Fibroblast of lung (primary cell): ENCODE data around the gene CFAP77. TPM values are rescaled to one million over a fixed set of nuclear protein-coding genes. Genes with fewer than 3 reads are reported as not detected.

Source experiments
- DNase-seq, 2 donors: peaks; one replicate each; pipeline versions ENCODE4 v3.0.0 to v3.0.0-alpha.2; 2010; ENCODE audit warnings: low read depth in 2 of 2
- H2AFZ ChIP-seq: 2 replicates; pipeline ENCODE4 v1.5.1; 2012; ENCODE audit warnings: low read length, control low read depth, inconsistent platforms
- H3K27ac ChIP-seq: 2 replicates; pipeline ENCODE4 v1.5.1; 2011; ENCODE audit warnings: low read length, control low read depth; ENCODE audit not compliant: insufficient read depth
- H3K27me3 ChIP-seq: 2 replicates; pipeline ENCODE4 v1.5.1; 2011; ENCODE audit warnings: mild to moderate bottlenecking, low read length; ENCODE audit not compliant: control insufficient read depth, insufficient read depth
- H3K36me3 ChIP-seq: 2 replicates; pipeline ENCODE4 v1.5.1; 2011; ENCODE audit warnings: low read length; ENCODE audit not compliant: control insufficient read depth, insufficient read depth
- H3K4me1 ChIP-seq: 2 replicates; pipeline ENCODE4 v1.5.1; 2011; ENCODE audit warnings: low read length; ENCODE audit not compliant: control insufficient read depth, insufficient read depth; ENCODE audit errors: extremely low read depth
- H3K4me2 ChIP-seq: 2 replicates; pipeline ENCODE4 v1.5.1; 2011; ENCODE audit warnings: low read length, control low read depth; ENCODE audit not compliant: insufficient read depth; ENCODE audit errors: extremely low read depth
- H3K4me3 ChIP-seq, 4 experiments: fragments of 200-600 bp in 1 of 4; sonication (generic) in 1 of 4; replicated peaks in 1 of 4; 2 replicates each; pipeline ENCODE4 v1.5.1; 2011 to 2016; ENCODE audit warnings: low read length in 4 of 4, low read depth in 3 of 4, mild to moderate bottlenecking in 3 of 4, control low read depth in 2 of 4, inconsistent platforms in 1 of 4, mixed read lengths in 1 of 4; ENCODE audit not compliant: insufficient read depth in 1 of 4; ENCODE audit errors: control extremely low read depth in 1 of 4
- H3K79me2 ChIP-seq: 2 replicates; pipeline ENCODE4 v1.5.1; 2012; ENCODE audit warnings: mild to moderate bottlenecking, low read length, inconsistent platforms; ENCODE audit not compliant: control insufficient read depth, insufficient read depth
- H3K9ac ChIP-seq: 2 replicates; pipeline ENCODE4 v1.5.1; 2011; ENCODE audit warnings: mild to moderate bottlenecking, low read length, control low read depth; ENCODE audit not compliant: insufficient read depth
- H3K9me3 ChIP-seq: 2 replicates; pipeline ENCODE4 v1.5.1; 2012; ENCODE audit warnings: low read depth, low read length; ENCODE audit not compliant: control insufficient read depth, insufficient read depth
- H4K20me1 ChIP-seq: 2 replicates; pipeline ENCODE4 v1.5.1; 2011; ENCODE audit warnings: low read length; ENCODE audit not compliant: control insufficient read depth, insufficient read depth; ENCODE audit errors: extremely low read depth
- CTCF ChIP-seq, 2 donors: IDR thresholded peaks in 1 of 2; conservative IDR thresholded peaks in 1 of 2; 1 replicate in 1 of 2; 2 replicates in 1 of 2; pipeline ENCODE4 v1.5.1; 2011 to 2012; ENCODE audit warnings: low read length in 2 of 2, control low read depth in 1 of 2, inconsistent platforms in 1 of 2, low read depth in 1 of 2, mild to moderate bottlenecking in 1 of 2
- EZH2 ChIP-seq: IDR thresholded peaks from 2 replicates; pipeline ENCODE4 v1.5.1; 2012; ENCODE audit warnings: low read length, control low read depth, mild to moderate bottlenecking; ENCODE audit errors: missing control alignments
- polyA plus RNA-seq, 2 donors: library from polyadenylated mRNA; depleted of rRNA in 1 of 2; stranded (reverse) in 1 of 2; unstranded in 1 of 2; fragments of >200 nt; gene quantifications; 2 replicates each; pipeline ENCODE4 v1.2.1, GENCODE V29; 2011 to 2012; ENCODE audit warnings: missing spikeins in 1 of 2
- total RNA-seq: library from RNA; depleted of rRNA; stranded (reverse); fragments of >200 nt; gene quantifications from 2 replicates; pipeline ENCODE4 v1.2.1, GENCODE V29; 2014

Gene CFAP77
- total and polyA plus RNA-seq, 2 donors (not counting 1 experiment from before 2014, with no cell fraction given), result not detected

- H3K27me3 ChIP-seq, result peaks cover 26% of the 10 kb centered on the region
- H3K79me2 ChIP-seq, result no peaks in the 10 kb centered on the region
- no peaks in the 10 kb centered on the region for H4K20me1 ChIP-seq
- no peak overlapping the region for H3K9ac ChIP-seq
- H3K9me3 ChIP-seq, result no peaks in the 10 kb centered on the region
- no peak overlapping the region for H3K4me3 ChIP-seq
- H2AFZ ChIP-seq, result no peak overlapping the region
- DNase-seq, result no peak
- H3K36me3 ChIP-seq, result no peaks in the 10 kb centered on the region
- no peaks in the 10 kb centered on the region for H3K4me1 ChIP-seq
- H3K27ac ChIP-seq, result no peak overlapping the region
- H3K4me2 ChIP-seq, result no peak overlapping the region
- no peak for TF ChIP-seq CTCF (conservative IDR thresholded peaks at IDR 0.05 in 1 of 2, IDR thresholded peaks at IDR 0.05 in 1 of 2; ENCODE audit: low read depth in 1 of 2, low read length in 2 of 2)
- no peak for TF ChIP-seq EZH2
Observed at GRCh38 chr9:132488626-132489025, 78.6 kb downstream of the CFAP77 start.

- TF ChIP-seq CTCF (conservative IDR thresholded peaks at IDR 0.05 in 1 of 2, IDR thresholded peaks at IDR 0.05 in 1 of 2; ENCODE audit: low read depth in 1 of 2, low read length in 2 of 2) (no peak), EZH2 (no peak)
- H2AFZ ChIP-seq, result no peak overlapping the region
- no peak overlapping the region for H3K9ac ChIP-seq
- H3K4me3 ChIP-seq, result no peak overlapping the region
- no peak overlapping the region for H3K4me2 ChIP-seq
- H3K27me3 ChIP-seq, result peaks cover 26% of the 10 kb centered on the region
- no peak overlapping the region for H3K27ac ChIP-seq
- H3K79me2 ChIP-seq, result no peaks in the 10 kb centered on the region
- no peak for DNase-seq
- no peaks in the 10 kb centered on the region for H4K20me1 ChIP-seq
- no peaks in the 10 kb centered on the region for H3K9me3 ChIP-seq
- H3K36me3 ChIP-seq, result no peaks in the 10 kb centered on the region
- no peaks in the 10 kb centered on the region for H3K4me1 ChIP-seq
Observed at GRCh38 chr9:132489536-132489935, 79.5 kb downstream of the CFAP77 start.

GRCh38 chr9:132494857-132495256 is 84.8 kb downstream of the CFAP77 start:
- Histone ChIP-seq H3K36me3 (no peaks in the 10 kb centered on the region), H3K9ac (no peak overlapping the region), H3K79me2 (no peaks in the 10 kb centered on the region), H4K20me1 (no peaks in the 10 kb centered on the region), H3K27me3 (no peaks in the 10 kb centered on the region), H3K4me2 (no peak overlapping the region), H3K27ac (no peak overlapping the region), H3K4me3 (no peak overlapping the region), H3K4me1 (no peaks in the 10 kb centered on the region), H3K9me3 (no peaks in the 10 kb centered on the region), H2AFZ (no peak overlapping the region)
- TF ChIP-seq EZH2 (no peak), CTCF (conservative IDR thresholded peaks at IDR 0.05 in 1 of 2, IDR thresholded peaks at IDR 0.05 in 1 of 2; ENCODE audit: low read depth in 1 of 2, low read length in 2 of 2) (no peak)
- no peak for DNase-seq
